Measurements from ENCODE around the gene HLA-DPB1.
A peak's percentile ranks its signal among the peaks of the same experiment; 100 is the strongest.
"Not testable (repeated sequence)": the region's sequence is repeated elsewhere in the genome, so short reads cannot be mapped to it uniquely, and the experiment has no call there.

Gene HLA-DPB1

DNA sequence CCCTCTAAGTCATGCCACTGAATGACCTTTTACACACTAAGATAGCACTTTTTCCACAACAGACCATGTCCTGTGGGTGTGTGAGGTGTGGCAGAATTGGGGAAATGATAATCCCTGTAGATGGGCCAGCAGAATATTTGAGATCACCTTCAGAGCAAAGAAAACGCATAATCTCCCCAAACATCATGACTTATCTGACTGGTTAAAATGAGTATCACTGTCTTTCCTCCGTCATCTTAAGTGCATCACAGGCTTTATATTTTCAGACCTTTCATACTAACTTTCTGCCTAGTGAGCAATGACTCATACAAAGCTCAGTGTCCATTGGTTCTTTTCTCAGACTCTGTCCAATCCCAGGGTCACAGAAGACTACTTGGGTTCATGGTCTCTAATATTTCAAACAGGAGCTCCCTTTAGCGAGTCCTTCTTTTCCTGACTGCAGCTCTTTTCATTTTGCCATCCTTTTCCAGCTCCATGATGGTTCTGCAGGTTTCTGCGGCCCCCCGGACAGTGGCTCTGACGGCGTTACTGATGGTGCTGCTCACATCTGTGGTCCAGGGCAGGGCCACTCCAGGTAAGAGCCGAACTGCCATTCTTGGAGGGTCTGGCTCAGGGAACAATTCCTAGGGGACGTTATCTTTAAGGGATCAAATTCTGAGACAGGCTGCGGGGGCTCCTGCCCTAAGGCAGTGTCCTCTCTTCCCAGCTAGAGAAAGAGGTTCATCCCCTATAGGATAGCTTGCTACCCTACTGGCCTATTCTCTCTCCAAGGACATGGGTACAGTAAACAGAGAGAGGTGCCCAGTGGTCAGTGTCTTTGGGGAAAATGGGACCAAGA is at the start of gene HLA-DPB1:
HLA-DPB1 (plus strand) TSS at position 423 of the 838 bp plus-strand sequence; CDS start at position 475, 52 bp downstream.
- peak; percentile 61 to 86 for DNase-seq

DNA sequence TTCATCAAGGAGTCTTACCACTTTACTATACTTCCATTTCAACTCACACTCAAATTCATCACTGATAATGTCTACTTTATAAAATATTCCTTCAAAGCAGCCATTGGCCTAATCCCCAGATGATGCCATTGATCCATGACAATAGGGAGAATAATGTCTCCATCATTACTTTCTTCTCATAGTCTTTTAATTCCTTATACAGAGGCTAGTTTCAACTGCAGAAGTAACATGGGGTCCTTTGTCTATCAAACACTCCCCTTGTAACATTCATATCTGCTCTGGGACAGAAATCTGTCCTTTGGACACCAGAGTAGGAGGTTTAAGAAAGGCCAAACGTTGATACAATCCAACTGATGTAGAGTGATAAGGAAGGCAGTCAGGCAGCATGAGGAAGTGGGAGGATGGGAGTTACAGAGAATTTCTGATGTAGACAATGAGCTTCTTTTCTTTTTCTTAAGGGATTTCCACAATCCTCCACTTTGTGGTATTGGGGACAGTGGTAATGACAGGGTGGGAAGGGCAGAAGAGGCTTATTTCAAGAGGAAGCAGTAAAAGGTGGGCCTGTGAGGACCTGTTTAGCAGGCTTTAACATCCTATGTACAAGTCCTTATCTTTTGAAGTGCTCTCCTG is 47.5 kb upstream of the HLA-DPB1 start:
- DNase-seq = no peak

DNA sequence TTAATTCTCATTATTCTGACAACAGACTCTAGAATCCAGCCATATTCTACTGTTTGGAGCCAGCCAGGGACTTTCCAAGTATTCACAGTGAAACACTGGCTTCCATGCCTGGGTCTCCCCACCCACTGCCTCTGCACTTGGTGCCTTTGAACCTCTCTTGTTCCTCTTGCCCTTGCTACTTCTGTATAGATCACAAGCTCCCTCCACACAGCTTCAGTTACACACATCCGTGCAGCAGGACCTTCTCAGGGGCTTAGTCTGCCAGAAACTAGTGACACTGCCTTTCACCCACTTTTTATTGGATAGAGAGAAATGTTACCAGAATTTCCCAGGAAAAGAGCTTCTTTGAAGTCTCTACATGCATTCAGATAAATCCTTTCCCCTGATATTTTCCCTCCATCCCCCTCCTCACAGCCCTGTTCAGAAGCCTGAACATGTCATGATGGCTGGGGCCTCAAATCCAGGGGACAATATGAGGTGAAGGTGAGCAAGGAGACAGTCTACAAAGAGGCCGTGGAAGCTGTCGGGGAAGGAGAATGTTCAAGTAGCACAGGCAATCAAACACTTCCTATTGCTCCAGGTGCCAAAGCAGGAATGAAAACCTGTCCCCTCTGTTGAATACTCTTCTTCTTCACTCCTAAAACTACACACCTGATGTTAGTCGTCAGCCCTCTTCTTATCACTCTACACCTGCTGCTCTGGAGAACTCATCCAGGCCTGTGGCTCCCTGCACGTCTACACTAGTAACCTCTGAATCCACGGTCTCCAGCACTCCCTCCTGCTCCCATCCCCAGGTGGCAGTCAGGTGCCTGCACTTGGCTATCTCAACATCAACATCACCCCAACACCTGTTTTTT is 46.2 kb upstream of the HLA-DPB1 start:
- DNase-seq = peak; percentile 51 to 84

DNA sequence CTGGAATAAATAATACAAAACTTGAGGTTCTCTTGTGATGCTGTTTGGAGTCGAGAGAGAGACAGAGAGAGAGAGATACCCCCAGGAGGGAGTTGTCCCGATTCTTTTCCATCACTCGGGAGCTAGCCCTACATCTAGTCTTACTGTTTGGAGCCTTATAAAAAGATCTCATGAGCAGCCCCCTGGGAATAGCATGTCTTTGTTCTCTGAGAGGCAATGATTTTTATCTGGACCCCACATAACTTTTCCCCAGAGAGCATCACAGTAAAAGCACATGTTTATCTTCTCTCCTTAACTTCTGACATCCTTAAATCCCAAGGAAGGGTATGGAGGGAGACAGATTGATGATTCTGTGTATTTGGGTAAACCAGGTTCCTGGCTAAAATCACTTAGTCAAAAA is 45.5 kb upstream of the HLA-DPB1 start:
- no peak for DNase-seq

DNA sequence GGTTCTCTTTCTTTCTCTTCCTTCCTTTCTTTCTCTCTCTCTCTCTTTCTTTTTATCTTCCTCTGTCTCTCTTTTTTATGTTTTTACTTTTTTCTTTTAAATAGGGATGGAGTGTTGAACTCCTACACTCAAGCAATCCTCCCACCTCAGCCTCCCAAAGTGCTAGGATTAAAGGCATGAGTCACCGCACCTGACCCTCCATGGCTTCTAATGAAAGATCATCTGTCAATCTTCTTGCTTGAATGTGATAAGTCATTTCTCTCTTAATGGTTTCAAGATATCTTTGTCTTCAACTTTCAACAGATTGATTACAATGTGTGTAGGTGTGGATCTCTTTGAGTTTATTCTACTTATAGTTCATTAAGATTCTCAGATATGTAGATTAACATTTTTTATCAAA is 41.2 kb upstream of the HLA-DPB1 start:
- no peak for DNase-seq

DNA sequence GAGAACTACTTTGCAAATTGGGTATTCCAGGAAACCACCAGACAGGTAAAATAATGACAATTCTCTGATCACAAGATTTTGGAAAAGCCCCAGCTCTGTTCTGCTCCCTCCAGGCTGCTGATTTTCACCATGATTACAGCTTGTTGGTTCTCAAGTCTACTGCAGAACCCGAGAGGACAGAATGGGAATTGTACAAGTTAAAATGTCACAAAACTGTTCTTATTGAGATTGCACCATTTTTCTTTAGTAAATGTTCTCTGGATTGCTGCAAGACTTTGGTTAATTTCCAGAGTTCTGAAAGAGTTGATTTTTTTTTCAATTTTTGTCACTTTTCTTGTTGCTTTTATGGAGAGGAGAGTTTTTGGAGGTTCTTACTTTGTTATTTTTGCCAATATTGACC is 39.3 kb upstream of the HLA-DPB1 start:
- no peak for DNase-seq

DNA sequence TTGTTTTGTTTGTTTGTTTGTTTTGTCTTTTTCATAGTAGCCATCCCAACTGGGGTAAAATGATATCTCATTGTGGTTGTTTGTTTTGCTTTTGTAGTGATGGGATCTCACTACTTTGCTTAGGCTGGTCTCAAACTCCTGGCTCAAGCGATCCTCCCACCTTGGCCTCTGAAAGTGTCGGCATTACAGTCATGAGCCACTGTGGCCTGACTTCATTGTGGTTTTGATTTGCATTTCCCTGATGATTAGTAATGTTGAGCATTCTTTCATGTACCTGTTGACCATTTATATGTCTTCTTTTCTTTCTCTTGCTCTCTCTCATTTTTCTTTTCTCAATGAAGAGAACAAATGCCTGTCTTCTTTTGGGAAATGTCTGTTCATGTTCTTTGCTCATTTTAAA is 35.6 kb upstream of the HLA-DPB1 start:
- no peak for DNase-seq

DNA sequence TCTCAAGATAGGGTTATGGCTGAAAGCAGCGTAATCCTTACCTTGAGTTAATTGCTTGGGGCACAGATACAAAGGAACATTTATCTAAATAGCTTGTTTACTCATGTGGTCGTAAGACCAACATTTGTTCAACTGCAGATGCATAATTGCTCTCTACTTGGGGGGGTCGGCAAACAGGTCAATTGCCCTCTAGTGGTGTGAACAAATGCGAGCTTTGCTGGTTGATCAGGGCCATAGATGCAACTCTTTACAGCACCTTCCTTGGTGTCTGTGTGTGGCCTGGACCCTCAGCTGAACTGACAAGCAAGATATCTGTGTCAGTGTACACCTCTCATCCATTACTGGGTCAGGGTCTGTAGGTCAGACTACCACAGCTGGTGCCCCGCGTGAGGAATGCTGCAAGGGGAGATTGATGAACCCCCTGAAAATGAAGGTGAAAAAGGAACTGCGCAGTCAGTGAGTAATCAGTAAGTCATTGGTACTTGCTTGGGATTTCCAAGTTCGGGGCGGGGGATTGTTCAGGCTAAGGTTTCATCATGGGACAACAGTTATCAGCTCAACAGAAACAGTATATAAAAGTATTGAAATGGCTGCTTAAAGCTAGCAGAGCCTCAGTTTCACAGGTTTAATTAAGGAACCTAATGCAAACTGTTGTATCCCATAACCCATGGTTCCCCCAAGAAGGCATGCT is 26.3 kb upstream of the HLA-DPB1 start:
- no peak for DNase-seq

DNA sequence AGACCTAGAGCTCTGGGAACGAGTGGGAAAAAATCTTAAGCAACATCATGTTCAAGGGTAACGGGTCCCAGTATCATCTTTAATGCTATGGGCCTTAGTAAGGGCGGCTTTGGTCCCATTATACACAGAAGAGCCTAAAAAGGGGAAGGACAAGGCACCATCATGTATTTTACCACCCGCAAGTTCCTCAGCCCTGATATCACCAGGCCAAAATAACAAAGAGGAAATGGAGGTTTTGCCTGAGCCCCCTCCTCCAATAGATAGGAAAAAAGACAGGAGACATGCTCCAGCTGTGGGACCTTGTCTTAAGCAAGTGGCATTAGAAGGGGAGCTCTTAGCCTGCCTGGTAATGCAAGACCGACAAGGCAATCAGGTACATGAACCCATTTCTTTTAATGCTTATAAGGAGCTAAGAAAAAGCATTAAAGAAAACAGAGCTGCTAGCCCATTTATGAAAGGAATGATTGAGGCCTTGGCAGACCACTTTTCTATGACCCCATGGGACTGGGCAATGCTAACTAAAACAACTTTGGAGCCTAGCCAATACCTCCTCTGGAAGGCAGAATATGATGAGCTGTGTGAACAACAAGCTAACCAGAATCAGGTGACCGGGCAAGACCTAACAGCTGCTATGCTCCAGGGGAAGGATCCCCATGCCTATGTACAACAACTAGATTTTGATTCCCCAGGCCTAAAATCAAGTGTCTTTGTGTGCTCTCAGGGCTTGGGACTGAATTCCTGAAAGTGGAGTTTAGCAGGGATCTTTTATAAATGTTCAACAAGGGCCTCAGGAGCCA is 25.6 kb upstream of the HLA-DPB1 start:
- no peak for DNase-seq

DNA sequence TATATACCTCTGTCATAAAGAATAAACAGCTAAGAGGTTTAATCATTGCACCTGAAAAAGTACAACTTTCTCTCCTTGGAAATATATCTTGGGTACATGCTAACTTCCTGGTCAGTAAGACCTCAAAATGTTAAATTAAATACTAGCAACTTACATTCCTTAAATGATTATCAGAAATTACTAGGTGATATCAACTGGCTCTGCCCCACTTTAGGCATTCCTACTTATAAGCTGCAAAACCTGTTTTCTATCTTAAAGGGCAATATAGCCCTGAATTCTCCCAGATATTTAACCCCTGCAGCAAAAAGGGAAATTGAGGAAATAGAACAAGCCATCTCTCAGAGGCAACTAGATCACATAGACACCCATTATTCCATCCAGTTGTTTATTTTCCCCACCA is 23.2 kb upstream of the HLA-DPB1 start:
- no peak for DNase-seq

DNA sequence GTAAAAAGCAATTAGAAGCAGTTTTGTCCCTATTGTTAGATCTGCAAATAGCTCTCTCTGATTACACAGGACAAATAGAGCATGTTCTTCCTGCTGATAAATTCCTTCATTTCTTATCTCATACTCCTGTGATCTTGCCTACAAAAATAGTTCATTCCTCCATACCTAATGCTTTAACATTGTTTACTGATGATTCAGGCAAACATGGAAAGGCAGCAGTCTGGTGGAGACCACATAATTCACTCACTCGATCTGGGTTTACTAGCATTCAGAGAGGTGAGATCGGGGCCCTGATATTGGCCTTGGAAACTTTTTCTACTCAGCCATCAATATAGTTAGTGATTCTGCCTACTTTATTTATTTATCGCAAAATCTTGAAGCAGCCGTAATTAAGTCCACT is 22.6 kb upstream of the HLA-DPB1 start:
- DNase-seq = no peak

DNA sequence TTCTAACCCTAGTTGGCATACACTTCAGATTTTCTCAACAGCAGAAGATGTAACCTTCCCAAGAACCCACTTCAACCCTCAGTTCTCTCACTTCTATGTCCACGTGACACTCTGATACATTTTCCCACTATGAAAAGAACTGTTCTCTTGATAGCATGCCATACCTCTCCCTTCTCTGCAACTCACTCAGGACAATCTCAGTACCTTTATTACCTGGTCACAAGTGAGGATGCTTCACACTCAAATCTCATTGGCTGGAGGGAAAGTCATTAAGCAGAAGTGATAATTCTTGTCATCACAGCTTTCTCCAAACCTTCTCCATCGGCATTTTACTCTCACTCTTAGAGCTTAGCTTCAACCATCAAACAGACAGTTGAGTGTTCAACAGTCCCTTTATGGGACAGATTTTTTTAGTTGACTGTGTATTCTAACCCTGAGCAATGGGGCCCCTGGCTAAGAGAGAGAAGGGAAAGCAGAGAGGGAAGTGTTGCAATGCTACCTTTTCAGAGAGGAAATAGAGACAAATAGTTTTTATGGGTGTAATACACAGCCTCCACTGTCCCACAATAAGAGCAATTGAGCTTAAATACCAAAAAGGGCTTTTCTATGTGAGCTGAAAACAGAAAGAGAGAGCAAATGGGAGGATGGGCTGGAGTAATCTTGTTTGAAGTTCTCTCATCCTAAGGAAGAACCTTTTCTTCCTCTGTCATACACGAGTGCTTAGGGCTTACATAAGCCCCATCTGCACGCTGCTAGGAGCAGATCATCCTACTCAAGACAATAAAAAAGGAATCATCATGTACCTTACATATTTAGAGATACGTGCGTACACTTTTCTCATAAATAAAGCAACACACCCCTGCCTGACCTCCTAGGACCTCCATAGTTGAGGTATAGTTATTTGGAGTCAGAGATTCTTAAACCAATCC is 18.3 kb upstream of the HLA-DPB1 start:
- no peak for DNase-seq

DNA sequence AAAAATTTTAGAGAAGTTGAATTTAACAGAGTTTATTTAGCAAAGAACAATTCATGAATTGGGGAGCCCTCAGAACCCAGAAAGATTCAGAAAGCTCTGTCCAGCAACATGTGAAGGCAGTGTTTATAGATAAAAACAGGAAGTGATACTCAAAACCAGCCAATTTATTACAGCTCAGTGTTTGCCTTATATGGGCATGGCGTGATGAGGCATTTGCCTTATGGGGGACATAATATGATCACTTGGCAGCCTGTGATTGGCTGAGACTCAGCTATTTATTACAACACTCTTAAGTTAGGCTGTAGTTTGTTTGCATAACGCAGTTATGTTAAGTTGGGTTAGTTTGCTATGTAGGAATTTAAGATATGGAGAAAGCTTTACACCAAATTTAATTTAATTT is 13.8 kb upstream of the HLA-DPB1 start:
- DNase-seq = peak in 1 of 2 donors; percentile 69

DNA sequence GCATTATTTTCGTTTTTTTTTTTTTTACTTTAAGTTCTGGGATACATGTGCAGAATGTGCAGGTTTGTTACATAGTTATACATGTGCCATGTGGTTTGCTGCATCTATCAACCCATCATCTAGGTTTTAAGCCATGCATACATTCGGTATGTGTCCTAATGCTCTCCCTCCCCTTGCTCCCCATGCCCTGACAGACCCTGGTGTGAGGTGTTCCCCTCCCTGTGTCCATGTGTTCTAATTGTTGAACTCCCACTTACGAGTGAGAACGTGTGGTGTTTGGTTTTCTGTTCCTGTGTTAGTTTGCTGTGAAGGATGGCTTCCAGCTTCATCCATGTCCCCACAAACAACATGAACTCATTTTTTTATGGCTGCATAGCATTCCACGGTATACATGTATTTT is 12.4 kb upstream of the HLA-DPB1 start:
- DNase-seq = not testable (repeated sequence)

DNA sequence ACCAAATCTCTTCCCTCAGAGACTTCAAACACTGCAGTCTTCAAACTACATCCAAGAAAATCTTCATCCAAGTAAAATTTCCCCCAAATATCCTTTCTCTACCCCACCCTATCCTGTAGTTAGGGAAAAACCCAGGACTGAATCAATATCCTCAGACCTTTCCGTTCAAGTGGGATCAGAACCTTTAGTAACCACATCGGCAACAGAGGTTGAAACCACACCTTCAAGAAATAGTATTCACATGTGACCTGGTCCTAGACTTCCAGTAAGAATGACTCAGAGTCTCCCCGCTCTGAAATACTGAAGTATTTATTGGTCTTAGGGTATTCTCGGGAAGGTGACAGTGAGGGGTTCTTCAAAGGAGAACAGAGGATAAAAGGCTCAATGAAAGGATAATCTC is 11.1 kb upstream of the HLA-DPB1 start:
- no peak for DNase-seq

DNA sequence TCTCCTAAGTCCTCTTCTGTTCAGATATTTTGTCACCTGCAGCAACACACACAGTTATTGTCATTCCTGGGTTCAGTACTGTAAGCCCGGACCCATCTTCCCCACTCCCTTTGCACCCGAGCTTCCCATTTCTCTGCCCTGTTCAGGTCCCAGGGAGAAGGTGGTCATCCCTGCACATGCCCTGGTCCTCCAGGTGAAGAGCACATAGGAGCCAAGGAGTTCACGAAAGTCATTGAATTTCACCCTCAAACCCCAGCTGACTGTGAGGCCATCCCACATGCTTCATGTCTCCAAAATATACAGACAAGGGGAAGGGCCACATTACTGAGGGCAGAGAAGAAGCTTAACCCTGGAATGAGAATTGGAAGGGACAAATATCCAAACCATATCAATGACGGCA is 10.5 kb upstream of the HLA-DPB1 start:
- DNase-seq = no peak

DNA sequence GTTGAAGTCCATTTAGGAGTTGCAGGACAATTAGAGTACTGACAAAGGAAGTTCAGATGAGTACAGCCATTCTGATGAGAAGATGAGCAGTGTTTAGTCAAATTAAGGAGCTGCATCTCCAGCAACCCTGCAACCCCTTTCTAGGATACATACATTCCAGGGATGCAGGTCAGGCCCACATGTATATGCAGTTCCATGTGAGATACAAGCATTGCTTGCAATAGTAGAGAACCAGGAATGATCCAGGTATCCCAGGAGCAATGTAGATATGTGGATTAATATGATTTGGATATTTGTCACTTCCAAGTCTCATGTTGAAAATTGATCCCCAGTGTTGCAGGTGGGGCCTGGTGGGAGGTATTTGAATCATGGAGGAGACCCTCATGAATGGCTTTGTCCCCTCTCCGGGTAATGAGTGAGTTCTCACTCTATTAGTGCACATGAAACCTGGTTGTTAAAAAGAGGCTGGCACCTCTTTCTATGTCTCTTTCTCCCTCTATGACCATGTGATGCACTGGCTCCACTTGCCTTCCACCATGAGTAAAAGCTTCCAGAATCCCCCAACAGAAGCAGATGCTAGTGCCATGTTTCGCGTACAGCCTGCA is 8.8 kb upstream of the HLA-DPB1 start:
- no peak for DNase-seq

DNA sequence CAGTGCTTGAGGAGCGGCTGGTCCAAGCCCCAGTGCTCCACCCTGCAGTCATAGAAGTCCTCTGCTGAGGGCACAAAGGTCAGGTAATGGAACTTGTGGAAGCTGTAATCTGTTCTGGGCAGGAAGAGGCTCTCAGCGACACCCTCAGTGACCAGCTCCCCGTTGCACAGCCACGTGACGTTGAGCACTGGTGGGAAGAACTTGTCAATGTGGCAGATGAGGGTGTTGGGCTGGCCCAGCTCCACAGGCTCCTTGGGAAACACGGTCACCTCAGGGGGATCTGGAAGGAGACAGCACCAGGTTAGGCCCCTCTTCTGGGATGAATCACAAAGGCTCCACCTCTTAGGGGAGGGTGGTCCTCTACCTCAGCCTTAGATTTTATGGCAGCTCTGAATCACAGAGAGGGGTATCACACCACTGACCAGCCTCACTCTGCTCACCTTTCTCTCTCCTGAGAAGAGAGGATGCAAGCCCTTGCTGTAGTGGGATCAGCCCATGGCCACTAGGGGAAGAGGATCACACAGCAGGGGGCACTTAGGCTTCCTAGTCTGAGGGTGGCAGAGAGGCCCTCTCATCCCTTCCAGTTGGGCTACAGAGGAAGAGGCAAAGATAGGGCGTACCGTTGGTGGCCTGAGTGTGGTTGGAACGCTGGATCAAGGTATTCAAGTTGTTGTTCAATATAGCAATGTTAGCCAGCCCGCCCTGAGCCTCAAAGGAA is 6.6 kb upstream of the HLA-DPB1 start:
- DNase-seq = no peak

DNA sequence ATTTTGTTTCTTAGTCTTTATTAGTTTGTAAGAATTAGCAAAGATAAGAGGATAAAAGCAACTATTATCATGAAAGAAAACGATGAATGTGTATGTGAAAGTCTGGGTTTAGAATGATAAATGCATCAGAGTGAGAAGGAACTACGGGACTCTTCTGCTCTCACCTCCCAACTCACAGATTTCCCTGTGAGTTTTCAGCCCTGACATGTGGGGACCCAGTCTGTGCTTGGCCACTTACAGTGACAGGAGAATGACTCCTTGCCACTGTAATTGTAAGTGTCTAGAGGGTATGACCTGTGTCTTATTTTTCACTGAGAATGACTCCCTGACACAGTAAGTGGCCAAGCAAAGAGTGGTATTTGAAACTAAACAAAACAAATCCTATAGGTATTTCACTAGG is 4.9 kb upstream of the HLA-DPB1 start:
- DNase-seq = no peak

DNA sequence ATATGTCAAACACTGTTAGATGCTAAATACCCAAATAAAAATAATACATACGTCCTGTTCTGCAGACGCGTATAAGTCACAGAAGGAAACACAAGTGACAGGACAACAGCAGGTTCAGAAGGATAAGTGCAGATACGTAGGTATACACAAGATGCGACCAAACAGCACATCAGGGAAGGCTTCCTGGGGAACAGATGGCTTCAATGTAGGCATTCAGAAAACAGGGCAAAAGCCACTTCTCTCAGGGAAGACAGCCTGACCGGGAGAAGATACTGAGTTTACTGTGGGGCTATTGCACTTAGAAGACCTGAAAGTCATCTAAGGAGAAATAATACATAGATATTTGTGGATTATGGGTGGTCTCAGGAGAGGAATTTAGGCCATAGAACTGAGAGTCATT is 4.2 kb upstream of the HLA-DPB1 start:
- DNase-seq = no peak

All from CD4-positive, alpha-beta T cell treated with Interleukin-1 beta for 1 hour (primary cell).